GM21381 (cell line): ENCODE measurements around the gene ST8SIA6.
"Not testable (repeated sequence)": the region's sequence is repeated elsewhere in the genome, so short reads cannot be mapped to it uniquely, and the experiment has no call there.

Experiments
- ATAC-seq: cut with Tn5 transposase; IDR thresholded peaks from one replicate; pipeline ENCODE4 v1.9.1; 2021; ENCODE audit warnings: mild to moderate bottlenecking, moderate library complexity; ENCODE audit not compliant: unreplicated experiment

ST8SIA6 gene

GRCh38 chr10:17349717-17350116, 104.7 kb downstream of the ST8SIA6 start:
- no peak for ATAC-seq

GRCh38 chr10:17348501-17349349, 105.7 kb downstream of the ST8SIA6 start:
- no peak for ATAC-seq

- no peak for ATAC-seq
These were observed 106.3 kb downstream of the ST8SIA6 start for GRCh38 chr10:17348011-17348500.

GRCh38 chr10:17344206-17344605, 110.2 kb downstream of the ST8SIA6 start:
- ATAC-seq, result no peak

- no peak for ATAC-seq
These were observed 111.3 kb downstream of the ST8SIA6 start for GRCh38 chr10:17343118-17343517.

- no peak for ATAC-seq
These were observed 114.1 kb downstream of the ST8SIA6 start for GRCh38 chr10:17340144-17340829.

- no peak for ATAC-seq
These were observed 119.3 kb downstream of the ST8SIA6 start for GRCh38 chr10:17335065-17335464.

- ATAC-seq, result no peak
These were observed 123.9 kb downstream of the ST8SIA6 start for GRCh38 chr10:17330501-17330900.

GRCh38 chr10:17326377-17326776, 128.0 kb downstream of the ST8SIA6 start:
- ATAC-seq, result no peak

GRCh38 chr10:17321957-17322356, 132.4 kb downstream of the ST8SIA6 start:
- not testable (repeated sequence) for ATAC-seq

GRCh38 chr10:17316488-17317170, 137.8 kb downstream of the ST8SIA6 start:
- ATAC-seq, result peak; percentile 93

- ATAC-seq, result no peak
These were observed 145.0 kb downstream of the ST8SIA6 start for GRCh38 chr10:17309435-17309834.

- no peak for ATAC-seq
These were observed 147.3 kb downstream of the ST8SIA6 start for GRCh38 chr10:17307123-17307522.

- ATAC-seq, result no peak
These were observed 162.0 kb downstream of the ST8SIA6 start for GRCh38 chr10:17292375-17292774.

GRCh38 chr10:17290226-17290625, 164.2 kb downstream of the ST8SIA6 start:
- no peak for ATAC-seq

- no peak for ATAC-seq
These were observed 164.6 kb downstream of the ST8SIA6 start for GRCh38 chr10:17289763-17290162.

- no peak for ATAC-seq
These were observed 167.5 kb downstream of the ST8SIA6 start for GRCh38 chr10:17286562-17287550.

GRCh38 chr10:17282311-17282710, 172.1 kb downstream of the ST8SIA6 start:
- no peak for ATAC-seq

GRCh38 chr10:17278607-17279240, 175.7 kb downstream of the ST8SIA6 start:
- ATAC-seq, result no peak
